Trophoblast cell (in vitro differentiated cells and primary cell): Measurements from ENCODE around the gene SMAP2.

Experiments used
- DNase-seq, 2 donors: peaks; one replicate each; pipeline ENCODE4 v3.0.0-alpha.2; 2016
- H2AFZ ChIP-seq: 2 replicates; pipeline ENCODE4 v1.6.1; 2013; ENCODE audit warnings: low read length, moderate library complexity, mild to moderate bottlenecking; ENCODE audit not compliant: insufficient read depth, poor library complexity
- H2AK5ac ChIP-seq: 2 replicates; pipeline ENCODE4 v1.6.1; 2013; ENCODE audit warnings: mild to moderate bottlenecking, low read length
- H2BK120ac ChIP-seq: 2 replicates; pipeline ENCODE4 v1.6.1; 2013; ENCODE audit warnings: low read length, mild to moderate bottlenecking, moderate library complexity; ENCODE audit not compliant: insufficient read depth, poor library complexity
- H2BK12ac ChIP-seq: 2 replicates; pipeline ENCODE4 v1.6.1; 2013; ENCODE audit warnings: mild to moderate bottlenecking, low read length, moderate library complexity
- H2BK5ac ChIP-seq: 2 replicates; pipeline ENCODE4 v1.6.1; 2013; ENCODE audit warnings: low read length, low read depth, moderate library complexity, mild to moderate bottlenecking; ENCODE audit not compliant: poor library complexity
- H3K14ac ChIP-seq: 2 replicates; pipeline ENCODE4 v1.6.1; 2013; ENCODE audit warnings: mild to moderate bottlenecking, low read length
- H3K18ac ChIP-seq: 2 replicates; pipeline ENCODE4 v1.6.1; 2013; ENCODE audit warnings: mild to moderate bottlenecking, low read length
- H3K23ac ChIP-seq: 2 replicates; pipeline ENCODE4 v1.6.1; 2013; ENCODE audit warnings: low read length
- H3K27ac ChIP-seq: 2 replicates; pipeline ENCODE4 v1.5.1; 2013; ENCODE audit warnings: low read depth, mild to moderate bottlenecking, inconsistent platforms, low read length, moderate library complexity
- H3K27me3 ChIP-seq: 2 replicates; pipeline ENCODE4 v1.6.1; 2013; ENCODE audit warnings: inconsistent platforms, mild to moderate bottlenecking, low read length, moderate library complexity; ENCODE audit not compliant: insufficient read depth
- H3K36me3 ChIP-seq, 2 experiments: 1 replicate in 1 of 2; 2 replicates in 1 of 2; pipeline ENCODE4 v1.6.1; 2013; ENCODE audit warnings: low read length in 2 of 2, mild to moderate bottlenecking in 2 of 2, moderate library complexity in 1 of 2; ENCODE audit not compliant: insufficient read depth in 2 of 2, control insufficient read depth in 1 of 2
- H3K4ac ChIP-seq: 2 replicates; pipeline ENCODE4 v1.6.1; 2013; ENCODE audit warnings: low read depth, mild to moderate bottlenecking, low read length, moderate library complexity
- H3K4me1 ChIP-seq, 2 experiments: 1 replicate in 1 of 2; 2 replicates in 1 of 2; pipeline ENCODE4 v1.6.1; 2013; ENCODE audit warnings: low read length in 2 of 2, mild to moderate bottlenecking in 2 of 2, moderate library complexity in 1 of 2; ENCODE audit not compliant: insufficient read depth in 2 of 2, control insufficient read depth in 1 of 2
- H3K4me2 ChIP-seq: 2 replicates; pipeline ENCODE4 v1.6.1; 2013; ENCODE audit warnings: inconsistent platforms, mild to moderate bottlenecking, low read length, moderate library complexity
- H3K4me3 ChIP-seq: 2 replicates; pipeline ENCODE4 v1.5.1; 2013; ENCODE audit warnings: mild to moderate bottlenecking, low read depth, low read length, inconsistent platforms
- H3K79me1 ChIP-seq: one replicate; pipeline ENCODE4 v1.6.1; 2013; ENCODE audit warnings: low read length
- H3K79me2 ChIP-seq: 2 replicates; pipeline ENCODE4 v1.6.1; 2013; ENCODE audit warnings: low read length, mild to moderate bottlenecking; ENCODE audit not compliant: control insufficient read depth, insufficient read depth, poor library complexity
- H3K9ac ChIP-seq: 2 replicates; pipeline ENCODE4 v1.6.1; 2013; ENCODE audit warnings: mild to moderate bottlenecking, low read length
- H3K9me3 ChIP-seq: 2 replicates; pipeline ENCODE4 v1.6.1; 2013; ENCODE audit warnings: low read depth, mild to moderate bottlenecking, control low read depth, inconsistent platforms, low read length; ENCODE audit not compliant: insufficient read depth
- H4K12ac ChIP-seq: 2 replicates; pipeline ENCODE4 v1.6.1; 2013; ENCODE audit warnings: low read depth, mild to moderate bottlenecking, low read length, moderate library complexity
- H4K8ac ChIP-seq: 2 replicates; pipeline ENCODE4 v1.6.1; 2013; ENCODE audit warnings: low read depth, mild to moderate bottlenecking, low read length, moderate library complexity
- H4K91ac ChIP-seq: one replicate; pipeline ENCODE4 v1.6.1; 2013; ENCODE audit warnings: low read depth, mild to moderate bottlenecking, low read length, moderate library complexity
- WGBS: extraction: QIAGEN DNeasy Blood & Tissue Kit; methylation state at CpG from one replicate; pipeline ENCODE4 v1.1.7; 2013; ENCODE audit warnings: missing lambda C conversion rate; ENCODE audit not compliant: insufficient read length, insufficient coverage; ENCODE audit errors: extremely low coverage; 5-methylcytosine and 5-hydroxymethylcytosine counted together

SMAP2 gene

DNA sequence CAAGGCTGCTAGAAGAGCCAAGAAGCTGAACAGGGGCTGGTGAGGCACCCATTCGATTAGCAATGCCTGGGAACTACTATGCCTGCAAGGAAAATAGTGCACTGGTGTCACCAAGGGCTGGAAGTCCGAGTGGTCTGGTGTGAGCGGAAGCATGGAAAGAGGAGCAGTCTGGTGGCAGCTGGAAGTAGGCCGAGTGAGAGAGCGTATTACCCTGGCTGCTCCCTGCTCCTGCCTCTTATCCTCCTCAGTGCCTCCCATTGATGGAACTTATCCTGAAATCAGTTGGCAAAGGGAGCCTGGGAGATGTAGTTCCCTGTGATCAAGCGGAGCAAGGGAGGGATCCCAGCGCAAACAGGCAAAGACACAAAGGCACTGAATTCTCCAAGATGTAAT, 9.6 kb downstream of the SMAP2 start:
- no peak overlapping the region for H3K23ac ChIP-seq
- no peak overlapping the region for H3K27ac ChIP-seq
- no peak overlapping the region for H4K12ac ChIP-seq
- no peak overlapping the region for H2BK12ac ChIP-seq
- H4K8ac ChIP-seq, result no peak overlapping the region
- H3K9ac ChIP-seq, result no peak overlapping the region
- no peak overlapping the region for H2AFZ ChIP-seq
- no peak overlapping the region for H3K4ac ChIP-seq
- no peaks in the 10 kb centered on the region for H3K27me3 ChIP-seq
- no peaks in the 10 kb centered on the region for H3K9me3 ChIP-seq
- no peak overlapping the region for H2AK5ac ChIP-seq
- no peaks in the 10 kb centered on the region for H3K79me2 ChIP-seq
- H3K18ac ChIP-seq, result no peak overlapping the region
- no peak overlapping the region for H2BK5ac ChIP-seq
- DNase-seq, result no peak
- no peak overlapping the region for H3K4me3 ChIP-seq
- H3K36me3 ChIP-seq, result no peaks in the 10 kb centered on the region
- H3K79me1 ChIP-seq, result no peaks in the 10 kb centered on the region
- no peaks in the 10 kb centered on the region for H3K4me1 ChIP-seq
- no peak overlapping the region for H4K91ac ChIP-seq
- no CpG with 5 or more reads among the region's 7 CpGs for WGBS
- H3K4me2 ChIP-seq, result no peak overlapping the region
- H2BK120ac ChIP-seq, result no peak overlapping the region
- no peak overlapping the region for H3K14ac ChIP-seq

DNA sequence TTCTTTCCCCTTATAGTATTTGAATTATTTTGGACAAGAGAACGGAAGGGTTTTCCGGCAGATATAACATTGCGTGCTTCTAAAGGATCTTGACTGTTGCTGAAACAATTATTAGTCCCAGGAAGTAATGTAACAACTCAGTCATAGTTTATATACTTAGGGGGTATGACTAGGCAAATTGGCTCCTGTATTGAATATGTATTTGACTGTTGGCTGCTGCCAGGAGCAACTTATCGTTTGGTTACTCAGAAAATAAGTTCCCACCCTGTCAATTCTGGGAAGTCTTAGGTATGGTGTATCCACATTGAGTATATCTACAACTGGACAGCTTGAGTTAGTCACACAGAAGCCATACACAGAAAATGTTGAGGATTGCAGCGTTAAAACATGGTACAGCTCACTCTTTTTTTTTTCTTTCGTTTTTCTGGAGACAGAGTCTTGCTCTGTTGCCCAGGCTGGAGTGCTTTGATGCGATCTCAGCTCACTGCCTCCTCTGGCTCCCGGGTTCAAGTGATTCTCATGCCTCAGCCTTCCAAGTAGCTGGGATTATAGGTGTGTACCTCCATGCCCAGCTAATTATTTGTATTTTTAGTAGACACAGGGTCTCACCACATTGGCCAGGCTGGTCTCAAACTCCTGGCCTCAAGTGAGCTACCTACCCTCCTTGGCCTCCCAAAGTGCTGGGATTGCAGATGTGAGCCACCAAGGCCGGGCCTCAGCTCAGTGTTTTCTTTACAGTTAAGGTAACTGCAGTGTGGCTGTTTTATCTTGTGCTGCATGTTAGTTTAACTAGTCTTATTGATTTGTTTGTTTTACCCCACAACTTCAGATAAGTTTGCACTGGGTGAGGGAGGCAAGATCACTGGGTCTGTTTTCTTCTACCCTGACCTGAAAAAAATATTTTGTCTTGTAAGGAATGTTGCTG, 10.2 kb downstream of the SMAP2 start:
- Histone ChIP-seq H4K12ac (no peak overlapping the region), H3K23ac (no peak overlapping the region), H3K9ac (no peak overlapping the region), H2AK5ac (no peak overlapping the region), H4K91ac (no peak overlapping the region), H3K79me1 (no peaks in the 10 kb centered on the region), H2BK12ac (no peak overlapping the region), H3K27ac (no peak overlapping the region), H4K8ac (no peak overlapping the region), H3K4ac (no peak overlapping the region), H2AFZ (no peak overlapping the region), H3K27me3 (no peaks in the 10 kb centered on the region), H3K18ac (no peak overlapping the region), H3K4me3 (no peak overlapping the region), H3K9me3 (no peaks in the 10 kb centered on the region), H3K79me2 (no peaks in the 10 kb centered on the region), H2BK5ac (no peak overlapping the region), H3K36me3 (no peaks in the 10 kb centered on the region), H2BK120ac (no peak overlapping the region), H3K14ac (no peak overlapping the region), H3K4me2 (no peak overlapping the region), H3K4me1 (no peaks in the 10 kb centered on the region)
- no peak for DNase-seq
- no CpG with 5 or more reads among the region's 9 CpGs for WGBS

DNA sequence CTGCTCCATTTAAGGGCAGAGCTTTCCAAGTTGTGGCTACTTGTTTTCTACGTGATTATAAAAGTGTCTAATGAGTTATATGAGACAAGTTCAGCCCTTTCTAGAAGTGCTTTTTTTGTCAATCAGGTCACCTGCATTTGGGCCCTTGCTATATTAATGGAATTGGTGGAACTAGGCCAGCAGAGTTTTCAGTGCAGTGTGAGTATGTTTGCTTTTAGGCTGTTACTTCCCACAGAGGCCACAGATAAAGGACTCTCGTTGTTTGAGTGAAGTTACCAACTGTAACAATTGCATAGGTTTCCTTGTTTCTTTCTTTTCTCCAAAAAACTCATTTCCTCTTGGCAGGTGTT, 10.9 kb downstream of the SMAP2 start:
- no peak overlapping the region for H3K4ac ChIP-seq
- no peak overlapping the region for H3K23ac ChIP-seq
- no peak overlapping the region for H2BK12ac ChIP-seq
- H3K79me1 ChIP-seq, result no peaks in the 10 kb centered on the region
- no peak overlapping the region for H2BK5ac ChIP-seq
- no CpG with 5 or more reads among the region's 2 CpGs for whole genome bisulfite sequencing
- H3K18ac ChIP-seq, result no peak overlapping the region
- H2AK5ac ChIP-seq, result no peak overlapping the region
- no peak overlapping the region for H2AFZ ChIP-seq
- H3K27me3 ChIP-seq, result no peaks in the 10 kb centered on the region
- no peaks in the 10 kb centered on the region for H3K79me2 ChIP-seq
- no peak overlapping the region for H2BK120ac ChIP-seq
- no peak overlapping the region for H3K14ac ChIP-seq
- DNase-seq, result no peak
- H4K91ac ChIP-seq, result no peak overlapping the region
- H4K12ac ChIP-seq, result no peak overlapping the region
- H3K4me3 ChIP-seq, result no peak overlapping the region
- no peak overlapping the region for H3K9ac ChIP-seq
- no peak overlapping the region for H4K8ac ChIP-seq
- H3K4me2 ChIP-seq, result no peak overlapping the region
- H3K27ac ChIP-seq, result no peak overlapping the region
- no peaks in the 10 kb centered on the region for H3K9me3 ChIP-seq
- H3K4me1 ChIP-seq, result no peaks in the 10 kb centered on the region
- no peaks in the 10 kb centered on the region for H3K36me3 ChIP-seq

DNA sequence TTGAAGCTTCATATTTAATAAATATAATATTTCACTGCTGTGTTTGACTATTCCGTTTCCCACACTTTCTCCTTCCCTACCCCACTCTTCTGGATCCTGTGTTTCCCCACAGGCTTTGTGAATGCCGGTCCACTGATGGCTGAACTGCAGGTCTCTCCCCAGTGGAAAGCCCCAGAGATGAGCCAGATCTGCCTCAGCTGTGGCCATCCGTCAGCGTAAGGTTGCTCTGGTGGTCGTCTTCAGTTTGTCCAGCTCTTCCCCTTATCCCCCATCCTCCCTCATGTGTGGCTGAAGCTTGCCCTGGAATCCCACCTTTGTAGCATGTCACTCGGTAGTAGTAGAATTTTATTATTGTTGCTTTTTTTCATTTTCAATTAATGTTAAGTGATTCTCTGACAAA, 11.4 kb downstream of the SMAP2 start:
- no CpG with 5 or more reads among the region's 6 CpGs for WGBS
- no peaks in the 10 kb centered on the region for H3K79me1 ChIP-seq
- no peak for DNase-seq

More for the DNA sequence above, 11.4 kb downstream of the SMAP2 start:
- Histone ChIP-seq H3K4me2 (no peak overlapping the region), H2BK120ac (no peak overlapping the region), H3K9me3 (no peaks in the 10 kb centered on the region), H3K27me3 (no peaks in the 10 kb centered on the region), H2AFZ (no peak overlapping the region), H3K4me3 (no peak overlapping the region), H3K4ac (no peak overlapping the region), H4K91ac (no peak overlapping the region), H3K9ac (no peak overlapping the region), H3K14ac (no peak overlapping the region), H3K36me3 (no peaks in the 10 kb centered on the region), H3K18ac (no peak overlapping the region), H4K12ac (no peak overlapping the region), H3K79me2 (no peaks in the 10 kb centered on the region), H3K23ac (no peak overlapping the region), H2BK5ac (no peak overlapping the region), H2AK5ac (no peak overlapping the region), H3K27ac (no peak overlapping the region), H2BK12ac (no peak overlapping the region), H3K4me1 (no peaks in the 10 kb centered on the region), H4K8ac (no peak overlapping the region)
